ENCODE measurements around the gene PLXNA4. TPM values are rescaled to one million over a fixed set of nuclear protein-coding genes. Genes with fewer than 3 reads are reported as not detected.

Gene PLXNA4
- total RNA-seq, 1 donor from 2014 or later: 3.3 TPM

GRCh38 chr7:132604121-132604520, 27.9 kb upstream of the PLXNA4 start:
- no peaks in the 10 kb centered on the region for H3K36me3 Mint-ChIP-seq (ENCODE audit: low read depth, unreplicated experiment)
- H3K4me1 Mint-ChIP-seq (ENCODE audit: low read depth, unreplicated experiment): no peaks in the 10 kb centered on the region
- H3K27me3 ChIP-seq (ENCODE audit: insufficient read depth, low read length): peaks cover 12% of the 10 kb centered on the region
- DNase-seq (ENCODE audit: low read depth) (no peak), FAIRE-seq (no peak)
- peaks cover 5% of the 10 kb centered on the region for H3K9me3 Mint-ChIP-seq (ENCODE audit: unreplicated experiment)
- H3K9me3 ChIP-seq (ENCODE audit: insufficient read depth, low read depth, low read length): peaks cover 4% of the 10 kb centered on the region
- H3K4me1 ChIP-seq (ENCODE audit: insufficient read depth, low read length): no peaks in the 10 kb centered on the region
- TF ChIP-seq, protein P1, sequence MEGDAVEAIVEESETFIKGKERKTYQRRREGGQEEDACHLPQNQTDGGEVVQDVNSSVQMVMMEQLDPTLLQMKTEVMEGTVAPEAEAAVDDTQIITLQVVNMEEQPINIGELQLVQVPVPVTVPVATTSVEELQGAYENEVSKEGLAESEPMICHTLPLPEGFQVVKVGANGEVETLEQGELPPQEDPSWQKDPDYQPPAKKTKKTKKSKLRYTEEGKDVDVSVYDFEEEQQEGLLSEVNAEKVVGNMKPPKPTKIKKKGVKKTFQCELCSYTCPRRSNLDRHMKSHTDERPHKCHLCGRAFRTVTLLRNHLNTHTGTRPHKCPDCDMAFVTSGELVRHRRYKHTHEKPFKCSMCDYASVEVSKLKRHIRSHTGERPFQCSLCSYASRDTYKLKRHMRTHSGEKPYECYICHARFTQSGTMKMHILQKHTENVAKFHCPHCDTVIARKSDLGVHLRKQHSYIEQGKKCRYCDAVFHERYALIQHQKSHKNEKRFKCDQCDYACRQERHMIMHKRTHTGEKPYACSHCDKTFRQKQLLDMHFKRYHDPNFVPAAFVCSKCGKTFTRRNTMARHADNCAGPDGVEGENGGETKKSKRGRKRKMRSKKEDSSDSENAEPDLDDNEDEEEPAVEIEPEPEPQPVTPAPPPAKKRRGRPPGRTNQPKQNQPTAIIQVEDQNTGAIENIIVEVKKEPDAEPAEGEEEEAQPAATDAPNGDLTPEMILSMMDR (IDR thresholded peaks at IDR 0.05; ENCODE audit: insufficient read depth, low read depth, low read length): no peak
- TF ChIP-seq EZH2 (IDR thresholded peaks at IDR 0.05; ENCODE audit: insufficient read depth, low read length): no peak
- H2AFZ ChIP-seq (ENCODE audit: low read depth, low read length): no peak overlapping the region
- H3K27ac ChIP-seq (ENCODE audit: low read depth, low read length): no peak overlapping the region
- no peaks in the 10 kb centered on the region for H3K36me3 ChIP-seq (ENCODE audit: insufficient read depth, low read length)
- H3K4me3 ChIP-seq (ENCODE audit: insufficient read depth, low read depth, low read length): no peak overlapping the region
- H3K4me3 Mint-ChIP-seq (ENCODE audit: unreplicated experiment): no peak overlapping the region
- no peak overlapping the region for H3K4me2 ChIP-seq (ENCODE audit: low read length)
- H4K20me1 ChIP-seq (ENCODE audit: insufficient read depth, low read length): no peaks in the 10 kb centered on the region
- H3K27me3 Mint-ChIP-seq (ENCODE audit: low read depth, unreplicated experiment): peaks cover 32% of the 10 kb centered on the region
- no peaks in the 10 kb centered on the region for H3K79me2 ChIP-seq (ENCODE audit: insufficient read depth, low read length)
- no peak overlapping the region for H3K9ac ChIP-seq (ENCODE audit: low read length)
- no peak overlapping the region for H3K27ac Mint-ChIP-seq (ENCODE audit: unreplicated experiment)

GRCh38 chr7:132603220-132603833, 27.1 kb upstream of the PLXNA4 start:
- H3K9me3 ChIP-seq (ENCODE audit: insufficient read depth, low read depth, low read length): peaks cover 4% of the 10 kb centered on the region
- peaks cover 12% of the 10 kb centered on the region for H3K27me3 ChIP-seq (ENCODE audit: insufficient read depth, low read length)
- H3K4me3 Mint-ChIP-seq (ENCODE audit: unreplicated experiment): no peak overlapping the region
- DNase-seq (ENCODE audit: low read depth) (no peak), FAIRE-seq (no peak)
- H3K27ac Mint-ChIP-seq (ENCODE audit: unreplicated experiment): no peak overlapping the region
- no peak overlapping the region for H3K4me2 ChIP-seq (ENCODE audit: low read length)
- no peaks in the 10 kb centered on the region for H3K4me1 ChIP-seq (ENCODE audit: insufficient read depth, low read length)
- no peak overlapping the region for H2AFZ ChIP-seq (ENCODE audit: low read depth, low read length)
- no peak overlapping the region for H3K4me3 ChIP-seq (ENCODE audit: insufficient read depth, low read depth, low read length)
- peaks cover 5% of the 10 kb centered on the region for H3K9me3 Mint-ChIP-seq (ENCODE audit: unreplicated experiment)
- no peaks in the 10 kb centered on the region for H3K36me3 Mint-ChIP-seq (ENCODE audit: low read depth, unreplicated experiment)
- H4K20me1 ChIP-seq (ENCODE audit: insufficient read depth, low read length): no peaks in the 10 kb centered on the region
- no peak overlapping the region for H3K9ac ChIP-seq (ENCODE audit: low read length)
- no peaks in the 10 kb centered on the region for H3K36me3 ChIP-seq (ENCODE audit: insufficient read depth, low read length)
- no peaks in the 10 kb centered on the region for H3K4me1 Mint-ChIP-seq (ENCODE audit: low read depth, unreplicated experiment)
- H3K79me2 ChIP-seq (ENCODE audit: insufficient read depth, low read length): no peaks in the 10 kb centered on the region
- TF ChIP-seq, protein P1 (IDR thresholded peaks at IDR 0.05; ENCODE audit: insufficient read depth, low read depth, low read length): no peak
- H3K27me3 Mint-ChIP-seq (ENCODE audit: low read depth, unreplicated experiment): peaks cover 32% of the 10 kb centered on the region
- no peak overlapping the region for H3K27ac ChIP-seq (ENCODE audit: low read depth, low read length)

GRCh38 chr7:132601783-132602182, 25.5 kb upstream of the PLXNA4 start:
- no peaks in the 10 kb centered on the region for H4K20me1 ChIP-seq (ENCODE audit: insufficient read depth, low read length)
- no peak overlapping the region for H3K9ac ChIP-seq (ENCODE audit: low read length)
- no peaks in the 10 kb centered on the region for H3K4me1 ChIP-seq (ENCODE audit: insufficient read depth, low read length)
- no peaks in the 10 kb centered on the region for H3K36me3 ChIP-seq (ENCODE audit: insufficient read depth, low read length)
- peaks cover 5% of the 10 kb centered on the region for H3K9me3 Mint-ChIP-seq (ENCODE audit: unreplicated experiment)
- no peak overlapping the region for H3K27ac Mint-ChIP-seq (ENCODE audit: unreplicated experiment)
- H3K4me2 ChIP-seq (ENCODE audit: low read length): no peak overlapping the region
- H3K27me3 Mint-ChIP-seq (ENCODE audit: low read depth, unreplicated experiment): peaks cover 32% of the 10 kb centered on the region
- H3K4me1 Mint-ChIP-seq (ENCODE audit: low read depth, unreplicated experiment): no peaks in the 10 kb centered on the region
- no peaks in the 10 kb centered on the region for H3K9me3 ChIP-seq (ENCODE audit: insufficient read depth, low read depth, low read length)
- TF ChIP-seq, protein P1 (IDR thresholded peaks at IDR 0.05; ENCODE audit: insufficient read depth, low read depth, low read length): no peak
- TF ChIP-seq EZH2 (IDR thresholded peaks at IDR 0.05; ENCODE audit: insufficient read depth, low read length): no peak
- H3K27me3 ChIP-seq (ENCODE audit: insufficient read depth, low read length): peaks cover 8% of the 10 kb centered on the region
- no peak for FAIRE-seq
- no peaks in the 10 kb centered on the region for H3K36me3 Mint-ChIP-seq (ENCODE audit: low read depth, unreplicated experiment)
- H3K27ac ChIP-seq (ENCODE audit: low read depth, low read length): no peak overlapping the region
- no peak for DNase-seq (ENCODE audit: low read depth)
- no peak overlapping the region for H2AFZ ChIP-seq (ENCODE audit: low read depth, low read length)
- H3K79me2 ChIP-seq (ENCODE audit: insufficient read depth, low read length): no peaks in the 10 kb centered on the region
- no peak overlapping the region for H3K4me3 ChIP-seq (ENCODE audit: insufficient read depth, low read depth, low read length)
- H3K4me3 Mint-ChIP-seq (ENCODE audit: unreplicated experiment): no peak overlapping the region

Data from astrocyte (in vitro differentiated cells and primary cell).